T-cell (primary cell): Measurements from ENCODE around the gene BRMS1L. TPM values are rescaled to one million over a fixed set of nuclear protein-coding genes. Genes with fewer than 3 reads are reported as not detected.

Source experiments
- ATAC-seq, 4 experiments: fragments of 200-7000 bp in 3 of 4; fragments of 150-1000 bp in 1 of 4; cut with Tn5 transposase; replicated peaks in 1 of 4; 1 replicate in 3 of 4; 2 replicates in 1 of 4; pipeline ENCODE4 v1.10.0; 2021; ENCODE audit warnings: moderate library complexity in 3 of 4, mild to moderate bottlenecking in 2 of 4, moderate number of reproducible peaks in 1 of 4
- CTCF ChIA-PET, 2 donors: fragments of 300-600 bp; sonication (Branson Sonifier 250); formaldehyde crosslinking; loops; one replicate each; lab custom pipeline; 2022; ENCODE audit warnings: antibody characterized with exemption in 2 of 2; lab: Charles Lee
- POLR2A ChIA-PET, 2 donors: fragments of 300-600 bp; sonication (Branson Sonifier 250); formaldehyde crosslinking; loops; one replicate each; lab custom pipeline; 2022; ENCODE audit warnings: antibody characterized with exemption in 2 of 2; lab: Charles Lee
- DNase-seq, 35 experiments: peaks; one replicate each; pipeline versions ENCODE4 v3.0.0 to v3.0.0-alpha.2; 2013 to 2023
- H3K27ac ChIP-seq: one replicate; pipeline ENCODE4 v1.5.1; 2013; ENCODE audit warnings: low read length
- H3K27me3 ChIP-seq, 2 experiments: replicated peaks in 1 of 2; 1 replicate in 1 of 2; 2 replicates in 1 of 2; pipeline versions ENCODE4 v1.6.1 to v1.7.0; 2013; ENCODE audit warnings: low read length in 1 of 2, mixed read lengths in 1 of 2; ENCODE audit not compliant: control insufficient read depth in 2 of 2, insufficient read depth in 2 of 2; ENCODE audit errors: extremely low read depth in 1 of 2
- H3K36me3 ChIP-seq, 2 donors: 1 replicate in 1 of 2; 2 replicates in 1 of 2; pipeline versions ENCODE4 v1.6.1 to v1.7.0; 2013; ENCODE audit warnings: low read length in 1 of 2; ENCODE audit not compliant: control insufficient read depth in 2 of 2, insufficient read depth in 1 of 2; ENCODE audit errors: extremely low read depth in 1 of 2
- H3K4me1 ChIP-seq, 2 experiments: 1 replicate in 1 of 2; 2 replicates in 1 of 2; pipeline versions ENCODE4 v1.6.1 to v1.7.0; 2013; ENCODE audit warnings: low read length in 2 of 2, mixed read lengths in 1 of 2; ENCODE audit not compliant: insufficient read depth in 2 of 2, control insufficient read depth in 1 of 2; ENCODE audit errors: extremely low read depth in 1 of 2
- H3K4me3 ChIP-seq, 2 donors: 1 replicate in 1 of 2; 2 replicates in 1 of 2; pipeline versions ENCODE4 v1.5.1 to v1.7.0; 2013; ENCODE audit warnings: mild to moderate bottlenecking in 2 of 2, low read length in 1 of 2, moderate library complexity in 1 of 2; ENCODE audit not compliant: control insufficient read depth in 1 of 2; ENCODE audit errors: extremely low read depth in 1 of 2
- H3K9me3 ChIP-seq: 2 replicates; pipeline ENCODE4 v1.7.0; 2013
- H3K27ac Mint-ChIP-seq, 2 donors: one replicate each; pipeline ENCODE4 v1.8.0; 2020 to 2021; ENCODE audit warnings: mild to moderate bottlenecking in 2 of 2, mixed read lengths in 2 of 2
- H3K27me3 Mint-ChIP-seq, 2 donors: one replicate each; pipeline ENCODE4 v1.8.0; 2021 to 2022; ENCODE audit warnings: mixed read lengths in 2 of 2
- H3K36me3 Mint-ChIP-seq: one replicate; pipeline ENCODE4 v1.8.0; 2021; ENCODE audit warnings: mixed read lengths
- H3K4me1 Mint-ChIP-seq, 3 donors: one replicate each; pipeline ENCODE4 v1.8.0; 2020 to 2022; ENCODE audit warnings: mixed read lengths in 3 of 3, mild to moderate bottlenecking in 1 of 3
- H3K4me3 Mint-ChIP-seq, 3 donors: one replicate each; pipeline ENCODE4 v1.8.0; 2020 to 2022; ENCODE audit warnings: mild to moderate bottlenecking in 3 of 3, mixed read lengths in 3 of 3, moderate library complexity in 3 of 3
- H3K9me3 Mint-ChIP-seq, 3 donors: one replicate each; pipeline ENCODE4 v1.8.0; 2020 to 2022; ENCODE audit warnings: mixed read lengths in 3 of 3
- WGBS: methylation state at CpG from one replicate; pipeline ENCODE4 v1.1.5; 2013; ENCODE audit warnings: missing lambda C conversion rate; ENCODE audit not compliant: insufficient coverage; 5-methylcytosine and 5-hydroxymethylcytosine counted together
- total RNA-seq, 35 experiments: library from RNA in 6 of 35; stranded (reverse) in 6 of 35; fragments of 120-200 nt in 1 of 35; gene quantifications; one replicate each; pipeline versions ENCODE4 v1.2.1 to v1.2.4 and lab custom pipeline; 2013 to 2026

BRMS1L gene
- total RNA-seq, 5 donors from 2014 or later (not counting 1 experiment from before 2014, with no cell fraction given) = 3.9 to 7.7 (median 5.4) TPM

GRCh38 chr14:35855876-35856481 is 29.8 kb downstream of the BRMS1L start:
- no peak for ATAC-seq
- peaks cover 0 to 4% (median 3%) of the 10 kb centered on the region in 3 donors for H3K9me3 Mint-ChIP-seq
- no peaks in the 10 kb centered on the region for H3K4me1 ChIP-seq
- no peaks in the 10 kb centered on the region for H3K4me1 Mint-ChIP-seq
- no peak overlapping the region for H3K27ac Mint-ChIP-seq
- H3K9me3 ChIP-seq = no peaks in the 10 kb centered on the region
- no peak for DNase-seq
- H3K4me3 ChIP-seq = no peak overlapping the region
- H3K27me3 ChIP-seq = no peaks in the 10 kb centered on the region
- CTCF ChIA-PET = interaction anchor here in 1 of 2 donors (1.0 kb wide), 1 partner anchor 38 kb away, joined by 3 read pairs; no protein-coding TSS in a partner anchor
- peaks cover 45% of the 10 kb centered on the region for H3K36me3 Mint-ChIP-seq
- peaks cover 3 to 4% of the 10 kb centered on the region in 2 donors for H3K36me3 ChIP-seq
- no peak overlapping the region for H3K4me3 Mint-ChIP-seq
- H3K27me3 Mint-ChIP-seq = no peaks in the 10 kb centered on the region
- POLR2A ChIA-PET = no interaction called here
- no peak overlapping the region for H3K27ac ChIP-seq
- 69% methylated on average over 3 of the region's 6 CpGs for WGBS

- Histone ChIP-seq H3K9me3 (no peaks in the 10 kb centered on the region), H3K27ac (no peak overlapping the region), H3K4me1 (no peaks in the 10 kb centered on the region), H3K36me3 (peaks cover 5 to 13% of the 10 kb centered on the region in 2 donors), H3K4me3 (no peak overlapping the region), H3K27me3 (no peaks in the 10 kb centered on the region)
- DNase-seq (no peak), ATAC-seq (no peak)
- no peak overlapping the region for H3K4me3 Mint-ChIP-seq
- no peaks in the 10 kb centered on the region for H3K9me3 Mint-ChIP-seq
- POLR2A ChIA-PET = no interaction called here
- no peaks in the 10 kb centered on the region for H3K4me1 Mint-ChIP-seq
- WGBS = 89% methylated on average over 3 of the region's 7 CpGs
- CTCF ChIA-PET = interaction anchor here in 1 of 2 donors (0.6 kb wide), 1 partner anchor 39 kb away, joined by 3 read pairs; no protein-coding TSS in a partner anchor
- peaks cover 50% of the 10 kb centered on the region for H3K36me3 Mint-ChIP-seq
- no peaks in the 10 kb centered on the region for H3K27me3 Mint-ChIP-seq
- no peak overlapping the region for H3K27ac Mint-ChIP-seq
These were observed 32.5 kb downstream of the BRMS1L start for GRCh38 chr14:35858521-35859209.

- no peak overlapping the region for H3K27ac Mint-ChIP-seq
- H3K36me3 Mint-ChIP-seq = peaks cover 65% of the 10 kb centered on the region
- Histone ChIP-seq H3K36me3 (peaks cover 5 to 21% of the 10 kb centered on the region in 2 donors), H3K9me3 (no peaks in the 10 kb centered on the region), H3K27me3 (no peaks in the 10 kb centered on the region), H3K27ac (no peak overlapping the region), H3K4me1 (no peaks in the 10 kb centered on the region), H3K4me3 (no peak overlapping the region)
- POLR2A ChIA-PET = interaction anchor here in 1 of 2 donors (0.5 to 0.6 kb wide), 2 partner anchors 170 to 750 kb away, joined by 5 to 14 read pairs; no protein-coding TSS in a partner anchor
- DNase-seq = no peak
- no peak for ATAC-seq
- no peaks in the 10 kb centered on the region for H3K27me3 Mint-ChIP-seq
- CTCF ChIA-PET = interaction anchor here in 1 of 2 donors (0.7 kb wide), 1 partner anchor 37 kb away, joined by 3 read pairs; no protein-coding TSS in a partner anchor
- no peaks in the 10 kb centered on the region for H3K9me3 Mint-ChIP-seq
- H3K4me1 Mint-ChIP-seq = no peaks in the 10 kb centered on the region
- no peak overlapping the region for H3K4me3 Mint-ChIP-seq
- WGBS = no CpG with 5 or more reads among the region's 3 CpGs
These were observed 35.2 kb downstream of the BRMS1L start for GRCh38 chr14:35861204-35861868.

GRCh38 chr14:35865611-35866324 is 39.6 kb downstream of the BRMS1L start:
- Histone ChIP-seq H3K9me3 (no peaks in the 10 kb centered on the region), H3K36me3 (peaks cover 2 to 22% of the 10 kb centered on the region in 2 donors), H3K27ac (no peak overlapping the region), H3K27me3 (no peaks in the 10 kb centered on the region), H3K4me1 (no peaks in the 10 kb centered on the region), H3K4me3 (no peak overlapping the region)
- 100% methylated on average over 3 of the region's 6 CpGs for WGBS
- ATAC-seq = no peak
- POLR2A ChIA-PET = interaction anchor here in 1 of 2 donors (0.5 kb wide), 1 partner anchor 40 kb away, joined by 5 read pairs; the partner anchor contains the start of gene BRMS1L
- no peaks in the 10 kb centered on the region for H3K27me3 Mint-ChIP-seq
- no peak overlapping the region for H3K4me3 Mint-ChIP-seq
- H3K36me3 Mint-ChIP-seq = peaks cover 59% of the 10 kb centered on the region
- H3K27ac Mint-ChIP-seq = no peak overlapping the region
- H3K4me1 Mint-ChIP-seq = no peaks in the 10 kb centered on the region
- DNase-seq = no peak
- no peaks in the 10 kb centered on the region for H3K9me3 Mint-ChIP-seq
- CTCF ChIA-PET = no interaction called here

GRCh38 chr14:35866595-35867279 is 40.6 kb downstream of the BRMS1L start:
- Histone ChIP-seq H3K27ac (no peak overlapping the region), H3K9me3 (no peaks in the 10 kb centered on the region), H3K4me3 (no peak overlapping the region), H3K36me3 (peaks cover 2 to 20% of the 10 kb centered on the region in 2 donors), H3K27me3 (no peaks in the 10 kb centered on the region), H3K4me1 (no peaks in the 10 kb centered on the region)
- ATAC-seq = no peak
- CTCF ChIA-PET = no interaction called here
- Mint-ChIP-seq H3K4me1 (no peaks in the 10 kb centered on the region), H3K27ac (no peak overlapping the region), H3K4me3 (no peak overlapping the region), H3K27me3 (no peaks in the 10 kb centered on the region), H3K36me3 (peaks cover 55% of the 10 kb centered on the region), H3K9me3 (no peaks in the 10 kb centered on the region)
- DNase-seq = no peak
- no CpG with 5 or more reads among the region's 2 CpGs for WGBS
- POLR2A ChIA-PET = no interaction called here
